ENCODE measurements around the gene NR3C2. TPM values are rescaled to one million over a fixed set of nuclear protein-coding genes. Genes with fewer than 3 reads are reported as not detected.

NR3C2 gene
- total RNA-seq, 1 donor from 2014 or later, result 0.14 TPM

GRCh38 chr4:148300877-148301276, 141.3 kb downstream of the NR3C2 start:
- intact Hi-C loops (cut with micrococcal nuclease), result loop anchor here (5.0 kb wide), 1 partner anchor 719 kb away; no protein-coding TSS in a partner anchor
- Mint-ChIP-seq H3K36me3 (ENCODE audit: low read depth) (no peaks in the 10 kb centered on the region), H3K27me3 (no peaks in the 10 kb centered on the region), H3K4me3 (no peak overlapping the region), H3K4me1 (no peaks in the 10 kb centered on the region), H3K27ac (no peak overlapping the region), H3K9me3 (peaks cover 6% of the 10 kb centered on the region)
- DNase-seq, result no peak

GRCh38 chr4:148299337-148299736, 142.9 kb downstream of the NR3C2 start:
- Mint-ChIP-seq H3K27ac (no peak overlapping the region), H3K9me3 (peaks cover 4% of the 10 kb centered on the region), H3K36me3 (ENCODE audit: low read depth) (no peaks in the 10 kb centered on the region), H3K27me3 (no peaks in the 10 kb centered on the region), H3K4me3 (no peak overlapping the region), H3K4me1 (no peaks in the 10 kb centered on the region)
- intact Hi-C loops (cut with micrococcal nuclease), result no loop called here
- DNase-seq, result no peak

- H3K27ac Mint-ChIP-seq, result no peak overlapping the region
- H3K27me3 Mint-ChIP-seq, result no peaks in the 10 kb centered on the region
- no peaks in the 10 kb centered on the region for H3K4me1 Mint-ChIP-seq
- peaks cover 3% of the 10 kb centered on the region for H3K9me3 Mint-ChIP-seq
- H3K36me3 Mint-ChIP-seq (ENCODE audit: low read depth), result no peaks in the 10 kb centered on the region
- H3K4me3 Mint-ChIP-seq, result no peak overlapping the region
- intact Hi-C loops (cut with micrococcal nuclease), result no loop called here
- DNase-seq, result no peak
Measured at GRCh38 chr4:148296498-148296897, 145.7 kb downstream of the NR3C2 start.

GRCh38 chr4:148295642-148296041, 146.6 kb downstream of the NR3C2 start:
- Mint-ChIP-seq H3K36me3 (ENCODE audit: low read depth) (no peaks in the 10 kb centered on the region), H3K27ac (no peak overlapping the region), H3K27me3 (no peaks in the 10 kb centered on the region), H3K4me3 (no peak overlapping the region), H3K4me1 (no peaks in the 10 kb centered on the region), H3K9me3 (peaks cover 3% of the 10 kb centered on the region)
- no peak for DNase-seq
- intact Hi-C loops (cut with micrococcal nuclease), result no loop called here

- H3K9me3 Mint-ChIP-seq, result peaks cover 3% of the 10 kb centered on the region
- DNase-seq, result no peak
- no peak overlapping the region for H3K4me3 Mint-ChIP-seq
- H3K4me1 Mint-ChIP-seq, result no peaks in the 10 kb centered on the region
- H3K27me3 Mint-ChIP-seq, result no peaks in the 10 kb centered on the region
- no peaks in the 10 kb centered on the region for H3K36me3 Mint-ChIP-seq (ENCODE audit: low read depth)
- intact Hi-C loops (cut with micrococcal nuclease), result no loop called here
- H3K27ac Mint-ChIP-seq, result no peak overlapping the region
Measured at GRCh38 chr4:148293571-148293970, 148.6 kb downstream of the NR3C2 start.

GRCh38 chr4:148292686-148293085, 149.5 kb downstream of the NR3C2 start:
- no peak overlapping the region for H3K4me3 Mint-ChIP-seq
- no peak for DNase-seq
- H3K27ac Mint-ChIP-seq, result no peak overlapping the region
- no peaks in the 10 kb centered on the region for H3K9me3 Mint-ChIP-seq
- H3K4me1 Mint-ChIP-seq, result no peaks in the 10 kb centered on the region
- intact Hi-C loops (cut with micrococcal nuclease), result no loop called here
- no peaks in the 10 kb centered on the region for H3K36me3 Mint-ChIP-seq (ENCODE audit: low read depth)
- no peaks in the 10 kb centered on the region for H3K27me3 Mint-ChIP-seq

GRCh38 chr4:148289740-148290139, 152.5 kb downstream of the NR3C2 start:
- Mint-ChIP-seq H3K4me3 (no peak overlapping the region), H3K27ac (no peak overlapping the region)

GRCh38 chr4:148288448-148288847, 153.8 kb downstream of the NR3C2 start:
- Mint-ChIP-seq H3K27me3 (no peaks in the 10 kb centered on the region), H3K27ac (no peak overlapping the region), H3K36me3 (ENCODE audit: low read depth) (no peaks in the 10 kb centered on the region), H3K4me1 (no peaks in the 10 kb centered on the region), H3K9me3 (no peaks in the 10 kb centered on the region), H3K4me3 (no peak overlapping the region)
- DNase-seq, result no peak
- intact Hi-C loops (cut with micrococcal nuclease), result no loop called here

More at GRCh38 chr4:148289740-148290139, 152.5 kb downstream of the NR3C2 start:
- no peaks in the 10 kb centered on the region for H3K27me3 Mint-ChIP-seq
- DNase-seq, result no peak
- no peaks in the 10 kb centered on the region for H3K4me1 Mint-ChIP-seq
- H3K9me3 Mint-ChIP-seq, result no peaks in the 10 kb centered on the region
- intact Hi-C loops (cut with micrococcal nuclease), result no loop called here
- no peaks in the 10 kb centered on the region for H3K36me3 Mint-ChIP-seq (ENCODE audit: low read depth)

GRCh38 chr4:148287111-148287510, 155.1 kb downstream of the NR3C2 start:
- Mint-ChIP-seq H3K27ac (no peak overlapping the region), H3K4me1 (no peaks in the 10 kb centered on the region), H3K4me3 (no peak overlapping the region), H3K36me3 (ENCODE audit: low read depth) (no peaks in the 10 kb centered on the region), H3K27me3 (no peaks in the 10 kb centered on the region), H3K9me3 (no peaks in the 10 kb centered on the region)
- intact Hi-C loops (cut with micrococcal nuclease), result no loop called here
- no peak for DNase-seq

- Mint-ChIP-seq H3K9me3 (no peaks in the 10 kb centered on the region), H3K27me3 (no peaks in the 10 kb centered on the region)
Measured at GRCh38 chr4:148286012-148286411, 156.2 kb downstream of the NR3C2 start.

GRCh38 chr4:148283665-148284064, 158.5 kb downstream of the NR3C2 start:
- no peaks in the 10 kb centered on the region for H3K27me3 Mint-ChIP-seq
- H3K36me3 Mint-ChIP-seq (ENCODE audit: low read depth), result no peaks in the 10 kb centered on the region
- H3K9me3 Mint-ChIP-seq, result no peaks in the 10 kb centered on the region
- H3K4me3 Mint-ChIP-seq, result no peak overlapping the region
- H3K4me1 Mint-ChIP-seq, result no peaks in the 10 kb centered on the region
- intact Hi-C loops (cut with micrococcal nuclease), result no loop called here
- DNase-seq, result no peak
- no peak overlapping the region for H3K27ac Mint-ChIP-seq

More at GRCh38 chr4:148286012-148286411, 156.2 kb downstream of the NR3C2 start:
- H3K4me3 Mint-ChIP-seq, result no peak overlapping the region
- H3K4me1 Mint-ChIP-seq, result no peaks in the 10 kb centered on the region
- no peak for DNase-seq
- no peak overlapping the region for H3K27ac Mint-ChIP-seq
- H3K36me3 Mint-ChIP-seq (ENCODE audit: low read depth), result no peaks in the 10 kb centered on the region
- intact Hi-C loops (cut with micrococcal nuclease), result no loop called here

- no peaks in the 10 kb centered on the region for H3K4me1 Mint-ChIP-seq
- H3K9me3 Mint-ChIP-seq, result no peaks in the 10 kb centered on the region
- no peak for DNase-seq
- no peak overlapping the region for H3K27ac Mint-ChIP-seq
- H3K4me3 Mint-ChIP-seq, result no peak overlapping the region
- no peaks in the 10 kb centered on the region for H3K27me3 Mint-ChIP-seq
- no peaks in the 10 kb centered on the region for H3K36me3 Mint-ChIP-seq (ENCODE audit: low read depth)
- intact Hi-C loops (cut with micrococcal nuclease), result no loop called here
Measured at GRCh38 chr4:148278310-148278709, 163.9 kb downstream of the NR3C2 start.

- Mint-ChIP-seq H3K4me3 (no peak overlapping the region), H3K36me3 (ENCODE audit: low read depth) (no peaks in the 10 kb centered on the region), H3K27ac (no peak overlapping the region), H3K9me3 (no peaks in the 10 kb centered on the region), H3K4me1 (no peaks in the 10 kb centered on the region), H3K27me3 (no peaks in the 10 kb centered on the region)
- DNase-seq, result no peak
- intact Hi-C loops (cut with micrococcal nuclease), result no loop called here
Measured at GRCh38 chr4:148275266-148275665, 166.9 kb downstream of the NR3C2 start.

- Mint-ChIP-seq H3K9me3 (no peaks in the 10 kb centered on the region), H3K4me1 (no peaks in the 10 kb centered on the region), H3K36me3 (ENCODE audit: low read depth) (no peaks in the 10 kb centered on the region), H3K4me3 (no peak overlapping the region), H3K27ac (no peak overlapping the region), H3K27me3 (no peaks in the 10 kb centered on the region)
- intact Hi-C loops (cut with micrococcal nuclease), result no loop called here
- no peak for DNase-seq
Measured at GRCh38 chr4:148273501-148273986, 168.7 kb downstream of the NR3C2 start.

GRCh38 chr4:148271166-148271565, 171.0 kb downstream of the NR3C2 start:
- Mint-ChIP-seq H3K27ac (no peak overlapping the region), H3K4me1 (no peaks in the 10 kb centered on the region), H3K27me3 (no peaks in the 10 kb centered on the region), H3K36me3 (ENCODE audit: low read depth) (no peaks in the 10 kb centered on the region), H3K4me3 (no peak overlapping the region), H3K9me3 (no peaks in the 10 kb centered on the region)
- no peak for DNase-seq
- intact Hi-C loops (cut with micrococcal nuclease), result no loop called here
